TTC549 (cell line): ENCODE results near the gene GRM8.

ENCODE experiments used
- FAIRE-seq: peaks from 2 replicates; lab custom pipeline; 2012; peaks lifted over from hg19 to GRCh38; lab: Jason Lieb, UNC

GRM8 gene

DNA sequence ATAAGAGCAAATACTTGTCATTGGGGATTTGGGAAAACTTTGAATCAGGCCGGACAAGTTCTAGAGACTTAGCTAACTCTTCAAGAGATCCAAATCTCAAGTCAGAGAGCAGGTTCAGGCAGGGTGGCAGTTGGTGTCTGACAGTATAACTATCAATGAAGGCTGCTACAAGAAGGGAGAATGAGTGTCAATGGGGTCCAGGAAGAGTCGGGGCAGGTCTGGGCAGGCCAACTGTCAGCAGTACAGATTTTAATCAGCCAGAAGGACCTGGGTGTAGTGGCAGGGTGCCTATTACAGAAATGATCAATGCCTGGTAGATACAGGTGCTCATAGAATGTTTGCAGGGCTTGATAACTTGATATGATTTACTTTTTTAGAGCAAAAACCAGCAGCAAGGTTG is 751.1 kb downstream of the GRM8 start:
- no peak for FAIRE-seq

DNA sequence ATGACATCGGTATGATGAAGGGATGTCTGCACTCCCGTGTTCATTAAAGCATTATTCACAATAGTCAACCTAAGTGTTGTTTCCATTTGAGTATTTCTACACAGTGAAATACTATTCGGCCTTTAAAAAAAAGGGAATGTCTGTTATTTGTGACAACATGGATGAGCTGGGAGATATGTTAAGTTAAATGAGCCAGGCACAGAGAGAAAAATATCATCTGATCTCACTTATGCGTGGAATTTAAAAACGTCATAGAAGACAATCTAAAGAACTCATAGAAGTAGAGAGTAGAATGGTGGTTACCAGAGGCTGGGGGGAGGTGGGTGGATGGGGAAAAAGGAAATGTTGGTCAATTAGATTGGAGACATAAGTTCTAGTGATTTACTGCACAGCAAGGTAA is 753.3 kb downstream of the GRM8 start:
- FAIRE-seq, result no peak

DNA sequence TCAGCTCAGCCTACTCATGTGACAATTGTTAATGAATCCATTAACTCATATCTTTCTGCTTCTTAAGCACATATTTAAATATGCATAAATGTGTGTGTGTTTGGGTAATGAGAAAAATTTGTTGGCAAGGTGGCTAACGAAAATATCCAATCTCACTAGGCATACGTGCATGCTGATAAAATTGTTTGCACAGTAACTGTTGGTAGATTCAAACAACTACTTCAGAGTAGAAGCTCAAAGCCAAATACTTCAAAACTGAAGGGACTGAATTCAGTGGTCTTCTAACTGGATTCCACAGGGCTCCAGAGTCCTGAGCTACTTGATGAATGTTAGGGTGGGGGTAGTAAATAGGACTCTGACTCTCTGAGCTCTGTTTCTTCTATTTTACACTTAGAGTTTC is 757.0 kb downstream of the GRM8 start:
- no peak for FAIRE-seq

GRCh38 chr7:126495001-126495400 is 757.7 kb downstream of the GRM8 start:
- no peak for FAIRE-seq

GRCh38 chr7:126493801-126494200 is 758.9 kb downstream of the GRM8 start:
- FAIRE-seq, result no peak

DNA sequence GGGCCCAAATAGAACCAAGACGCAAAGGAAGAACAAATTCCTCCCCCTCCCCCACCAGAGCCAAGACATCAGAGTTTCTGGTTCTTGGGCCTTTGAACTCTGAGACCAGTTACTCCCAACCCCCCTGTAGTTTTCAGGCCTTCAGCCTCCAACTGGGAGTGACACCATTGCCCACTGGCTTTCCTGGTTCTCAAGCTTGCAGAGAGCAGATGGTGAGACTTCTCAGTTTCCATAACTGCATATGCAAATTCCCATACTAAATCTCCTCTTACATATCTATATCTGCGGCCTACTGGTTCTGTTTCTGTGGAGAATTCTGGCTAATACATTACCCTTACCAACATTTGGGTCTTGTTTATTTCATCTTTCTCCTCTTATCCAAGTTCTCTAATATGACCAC is 762.9 kb downstream of the GRM8 start:
- FAIRE-seq, result no peak

- no peak for FAIRE-seq
Measured at GRCh38 chr7:126487728-126488442, 764.9 kb downstream of the GRM8 start.

DNA sequence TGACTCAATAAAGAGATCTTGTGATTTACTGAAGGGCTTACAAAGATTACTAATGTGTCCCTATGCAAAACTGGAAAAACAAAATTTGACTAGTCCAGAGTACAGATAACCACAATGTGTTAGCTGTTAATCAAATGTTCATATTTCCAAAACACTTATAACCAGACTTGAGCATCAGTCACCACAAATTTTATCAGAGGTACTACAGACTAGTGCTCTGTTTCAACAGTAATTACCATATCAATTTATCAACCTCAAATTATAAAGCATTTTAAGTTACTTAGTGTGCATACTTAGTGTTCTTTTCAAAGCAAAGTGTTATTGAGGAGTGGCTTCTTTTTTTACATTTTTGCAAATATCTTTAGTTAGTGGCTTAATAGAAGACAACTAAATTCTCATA is 765.9 kb downstream of the GRM8 start:
- no peak for FAIRE-seq

DNA sequence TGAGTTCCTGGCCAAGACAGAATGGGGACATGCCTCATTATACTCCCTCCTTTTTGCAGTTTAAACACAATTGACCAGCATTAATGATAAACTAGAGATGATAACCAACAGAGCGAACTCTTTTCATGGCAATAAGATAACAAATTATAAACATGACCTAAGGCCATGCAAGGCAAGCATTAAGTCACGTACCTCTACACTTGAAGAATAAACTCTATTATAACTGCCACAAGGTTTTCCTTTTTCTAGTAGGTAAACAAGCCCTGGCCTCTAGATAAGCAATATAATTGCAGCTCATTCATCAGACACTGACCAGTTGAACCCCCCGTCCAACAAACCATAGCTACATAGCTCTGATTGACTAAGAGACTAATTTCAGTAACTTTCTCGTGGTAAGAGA is 767.0 kb downstream of the GRM8 start:
- no peak for FAIRE-seq

DNA sequence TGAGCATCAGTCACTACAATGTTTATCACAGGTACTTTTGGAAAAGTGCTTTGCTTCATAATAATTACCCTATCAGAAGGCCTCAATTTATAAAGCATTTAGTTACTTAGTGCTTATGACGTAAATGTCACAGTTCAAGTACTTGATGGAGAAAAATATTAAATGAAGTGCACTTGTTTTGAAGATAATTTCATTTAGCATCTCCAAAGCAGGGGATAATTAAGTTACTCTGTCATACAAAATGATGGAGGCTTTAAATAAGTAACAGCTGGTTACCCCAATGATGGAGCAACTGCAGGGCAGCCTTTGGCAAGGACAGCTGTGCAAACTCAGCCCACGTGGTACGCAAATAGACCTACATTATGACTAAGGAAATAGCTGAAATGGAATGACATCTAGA is 768.8 kb downstream of the GRM8 start:
- no peak for FAIRE-seq

DNA sequence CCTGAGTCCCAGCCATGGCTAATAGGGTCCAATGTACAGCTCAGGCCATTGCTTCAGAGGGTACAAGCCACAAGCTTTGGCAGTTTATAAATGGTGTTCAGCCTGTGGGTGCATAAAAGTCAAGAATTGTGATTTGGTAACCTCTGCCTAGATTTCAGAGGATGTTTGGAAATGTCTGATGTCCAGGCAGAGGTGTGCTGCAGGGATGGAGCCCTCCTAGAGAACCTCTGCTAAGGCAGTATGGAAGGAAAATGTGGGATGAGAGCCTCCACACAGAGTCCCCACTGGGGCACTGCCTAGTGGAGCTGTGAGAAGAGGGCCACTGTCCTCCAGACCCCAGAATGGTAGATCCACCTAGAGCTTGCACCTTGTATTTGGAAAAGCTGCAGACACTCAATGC is 779.9 kb downstream of the GRM8 start:
- FAIRE-seq, result no peak

GRCh38 chr7:126462405-126462804 is 790.3 kb downstream of the GRM8 start:
- no peak for FAIRE-seq

- FAIRE-seq, result no peak
Measured at GRCh38 chr7:126460664-126461063, 792.1 kb downstream of the GRM8 start.

GRCh38 chr7:126453104-126453503 is 799.6 kb downstream of the GRM8 start:
- no peak for FAIRE-seq

- no peak for FAIRE-seq
Measured at GRCh38 chr7:126450269-126450671, 802.5 kb downstream of the GRM8 start.

DNA sequence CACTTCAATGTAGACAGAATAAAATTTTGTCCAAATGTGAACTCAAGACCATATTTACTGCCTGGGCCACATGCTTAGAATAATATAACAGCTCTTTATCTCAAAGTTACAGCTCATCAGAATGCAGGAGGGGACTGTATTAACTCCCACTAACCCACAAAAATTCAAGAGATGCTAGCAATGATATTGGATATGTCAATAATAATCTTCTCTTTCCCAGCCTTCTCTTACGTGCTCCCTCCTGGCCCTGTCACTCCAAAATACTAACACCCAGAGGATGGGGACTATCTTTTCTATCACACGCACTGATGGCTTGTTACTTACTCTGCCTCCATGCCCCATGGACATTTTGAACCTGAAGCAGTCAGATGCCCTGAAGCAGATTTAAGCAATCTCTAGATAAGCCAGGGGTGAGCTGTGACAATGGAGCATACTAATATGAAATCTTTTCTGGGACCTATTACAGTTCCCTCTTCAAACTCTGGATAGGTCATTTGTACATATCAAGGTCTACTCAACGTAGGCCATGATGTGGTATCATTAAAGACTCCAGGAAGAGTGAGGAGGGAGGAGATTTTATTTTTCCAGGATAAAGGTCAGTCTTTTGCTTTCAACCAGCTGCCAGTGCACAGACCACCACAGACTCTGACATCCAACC is 803.0 kb downstream of the GRM8 start:
- FAIRE-seq, result no peak

DNA sequence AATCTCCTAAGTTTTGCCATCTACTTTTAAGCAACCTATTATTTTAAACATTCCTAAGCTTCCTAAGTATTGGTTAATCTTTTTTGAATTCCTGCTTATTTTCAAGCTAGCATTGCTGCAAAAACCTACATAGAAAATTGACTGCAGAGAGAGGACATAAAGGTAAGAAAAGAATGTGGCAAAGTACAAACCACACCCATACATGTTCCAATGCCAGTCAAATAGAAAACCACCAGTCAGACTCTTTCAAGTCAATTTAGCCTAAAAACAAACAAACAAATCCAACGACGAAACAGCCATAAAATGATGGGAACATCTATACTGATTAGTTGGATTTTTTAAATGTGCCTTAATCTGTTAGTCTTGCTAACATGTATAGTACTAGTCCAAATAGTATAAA is 804.8 kb downstream of the GRM8 start:
- FAIRE-seq, result no peak

DNA sequence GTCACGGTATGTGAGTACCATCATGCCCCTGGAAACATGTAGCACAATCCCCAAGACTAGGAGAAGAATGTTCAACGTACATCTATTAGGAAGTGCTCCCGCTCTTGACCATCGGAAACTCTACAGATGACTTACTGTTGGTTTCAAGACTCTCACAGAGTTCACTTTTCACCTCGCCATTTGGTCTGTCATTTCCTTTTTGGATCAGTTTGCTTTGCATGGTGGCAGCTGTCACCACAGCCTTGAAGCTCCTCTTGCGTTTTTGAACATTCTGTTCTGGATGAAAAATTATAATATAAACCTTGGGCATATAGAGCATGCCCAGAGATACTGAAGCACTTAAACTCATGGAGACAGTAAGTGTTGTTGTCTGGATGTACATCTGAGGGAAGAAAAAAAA is 806.8 kb downstream of the GRM8 start:
- FAIRE-seq, result no peak

DNA sequence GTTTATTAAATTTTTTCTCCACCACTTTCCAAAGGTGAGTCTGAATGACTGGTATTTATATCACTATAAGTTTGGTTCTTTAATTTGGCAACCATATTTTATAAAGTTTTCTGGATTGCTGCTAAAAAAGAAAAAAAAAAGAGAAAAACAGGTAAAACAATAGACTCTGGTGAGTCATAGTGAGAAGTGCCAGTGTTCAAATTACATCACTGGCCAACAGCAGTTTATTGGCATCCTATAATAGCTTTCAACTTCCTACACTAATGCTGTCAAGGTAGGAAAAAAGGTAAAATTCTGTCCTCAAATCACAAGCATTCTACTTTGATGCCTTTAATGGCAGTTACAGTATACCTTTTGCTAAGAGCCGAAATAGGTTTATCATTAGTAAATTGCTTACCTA is 808.8 kb downstream of the GRM8 start:
- FAIRE-seq, result no peak

- FAIRE-seq, result no peak
Measured at GRCh38 chr7:126442908-126443307, 809.8 kb downstream of the GRM8 start.

DNA sequence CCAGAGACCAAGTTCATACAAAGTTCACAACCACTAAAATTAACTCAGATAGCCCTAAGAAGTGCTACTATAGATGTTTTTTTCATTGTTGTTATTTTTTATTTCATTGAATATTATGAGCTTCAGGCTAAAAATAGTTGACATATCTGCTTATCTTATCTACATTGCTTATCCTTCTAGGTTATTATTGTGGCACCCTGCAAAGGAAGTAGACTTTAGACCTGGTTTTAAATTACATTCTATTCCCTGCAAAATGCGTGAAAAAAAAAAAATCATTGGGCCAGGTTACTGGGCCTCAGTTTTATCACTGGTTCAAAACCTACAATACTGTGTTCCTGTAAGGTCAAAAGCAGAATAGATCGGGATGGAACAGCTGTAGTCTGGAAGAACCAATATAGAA is 811.0 kb downstream of the GRM8 start:
- FAIRE-seq, result no peak

- no peak for FAIRE-seq
Measured at GRCh38 chr7:126440542-126440941, 812.2 kb downstream of the GRM8 start.

- no peak for FAIRE-seq
Measured at GRCh38 chr7:126436213-126436868, 816.4 kb downstream of the GRM8 start.

GRCh38 chr7:126426652-126427051 is 826.1 kb downstream of the GRM8 start:
- FAIRE-seq, result no peak
